HEK293 (cell line): ENCODE results near the gene NAAA.

Source experiments
- ZNF138 ChIP-seq: fragments of 450-650 bp; formaldehyde crosslinking; IDR thresholded peaks from 2 replicates; pipeline ENCODE4 v1.5.1; 2016; ENCODE audit warnings: missing biosample characterization, missing genetic modification characterization, borderline replicate concordance
- ZNF555 ChIP-seq: fragments of 450-650 bp; formaldehyde crosslinking; conservative IDR thresholded peaks from 2 replicates; pipeline ENCODE4 v1.5.1; 2017; ENCODE audit warnings: missing biosample characterization, mild to moderate bottlenecking, missing genetic modification characterization, inconsistent platforms

GRCh38 chr4:75886104-75886503, 54.7 kb downstream of the NAAA start:
- TF ChIP-seq ZNF555 (tag by site-specific recombination) (no peak), ZNF138 (tag by site-specific recombination) (no peak)
